HepG2 (cell line): ENCODE measurements around the gene ANKRD27. TPM values are rescaled to one million over a fixed set of nuclear protein-coding genes. Genes with fewer than 3 reads are reported as not detected.
A peak's percentile ranks its signal among the peaks of the same experiment; 100 is the strongest.

Experiments used
- ATAC-seq: fragments of 200-7000 bp; cut with Tn5 transposase; 3 replicates; pipeline ENCODE4 v1.9.1; 2020; ENCODE audit warnings: mild to moderate bottlenecking, moderate library complexity
- BruUV-seq: library from RNA; stranded (reverse); fragments of 400-500 nt; replicated peaks from 2 replicates; lab custom pipeline; 2021; lab: Mats Ljungman, UMichigan
- CTCF ChIA-PET: fragments of 300-600 bp; formaldehyde crosslinking; extraction: SDS; loops from one replicate; lab custom pipeline; 2021; ENCODE audit warnings: low total read pairs, inconsistent platforms, low intra/inter-chr PET ratio; lab: Yijun Ruan, JAX
- POLR2A ChIA-PET: fragments of 350-600 bp; sonication (Branson Sonifier 250); formaldehyde crosslinking; loops from one replicate; lab custom pipeline; 2020; ENCODE audit warnings: antibody characterized with exemption, inconsistent platforms; lab: Yijun Ruan, JAX
- DNase-seq: peaks from one replicate; pipeline ENCODE4 v3.0.0-alpha.2; 2015; ENCODE audit warnings: low spot score
- FAIRE-seq: peaks from 3 replicates; lab custom pipeline; 2011; peaks lifted over from hg19 to GRCh38; lab: Jason Lieb, UNC
- H2AFZ ChIP-seq: one replicate; pipeline ENCODE4 v1.6.1; 2011; ENCODE audit warnings: low read length, inconsistent platforms
- H3K27ac ChIP-seq: fragments of 300-600 bp; 3 replicates; pipeline ENCODE4 v1.8.0; 2011; ENCODE audit warnings: mixed run types, mild to moderate bottlenecking, mixed read lengths, low read length, inconsistent platforms; ENCODE audit not compliant: insufficient read depth; ENCODE audit errors: extremely low read length
- H3K27me3 ChIP-seq, 2 experiments: fragments of 200-600 bp in 1 of 2; 2 replicates in 1 of 2; 3 replicates in 1 of 2; pipeline versions ENCODE4 v1.6.0 to v1.8.0; 2011; ENCODE audit warnings: low read length in 2 of 2, mild to moderate bottlenecking in 2 of 2, moderate library complexity in 2 of 2, inconsistent platforms in 1 of 2; ENCODE audit not compliant: insufficient read depth in 2 of 2, control insufficient read depth in 1 of 2
- H3K36me3 ChIP-seq, 2 experiments: fragments of 200-600 bp in 1 of 2; replicated peaks in 1 of 2; 2 replicates in 1 of 2; 3 replicates in 1 of 2; pipeline versions ENCODE4 v1.5.1 to v1.8.0; 2011; ENCODE audit warnings: low read length in 2 of 2, inconsistent platforms in 1 of 2; ENCODE audit not compliant: insufficient read depth in 2 of 2, control insufficient read depth in 1 of 2
- H3K4me1 ChIP-seq: 2 replicates; pipeline ENCODE4 v1.5.1; 2012; ENCODE audit warnings: low read length, inconsistent platforms; ENCODE audit not compliant: insufficient read depth
- H3K4me2 ChIP-seq: 2 replicates; pipeline ENCODE4 v1.6.0; 2011; ENCODE audit warnings: low read depth, low read length, inconsistent platforms
- H3K4me3 ChIP-seq, 3 experiments: fragments of 200-600 bp in 1 of 3; sonication (generic), shearing (Covaris generic) in 1 of 3; replicated peaks in 1 of 3; 2 replicates each; pipeline ENCODE4 v1.5.1; 2011 to 2016; ENCODE audit warnings: low read length in 3 of 3, inconsistent platforms in 2 of 3, low read depth in 2 of 3, mild to moderate bottlenecking in 2 of 3, control low read depth in 1 of 3, mixed read lengths in 1 of 3; ENCODE audit not compliant: insufficient read depth in 1 of 3
- H3K79me2 ChIP-seq: one replicate; pipeline ENCODE4 v1.6.1; 2011; ENCODE audit warnings: low read length, inconsistent platforms; ENCODE audit not compliant: insufficient read depth
- H3K9ac ChIP-seq: 2 replicates; pipeline ENCODE4 v1.6.0; 2011; ENCODE audit warnings: mild to moderate bottlenecking, low read depth, low read length, inconsistent platforms; ENCODE audit not compliant: insufficient read depth
- H3K9me3 ChIP-seq: 2 replicates; pipeline ENCODE4 v1.5.1; 2012; ENCODE audit warnings: mild to moderate bottlenecking, low read length
- H4K20me1 ChIP-seq: 2 replicates; pipeline ENCODE4 v1.6.0; 2011; ENCODE audit warnings: inconsistent platforms, mild to moderate bottlenecking, low read length, moderate library complexity; ENCODE audit not compliant: insufficient read depth
- DR1 ChIP-seq: sonication (generic); formaldehyde crosslinking; IDR thresholded peaks from 2 replicates; pipeline ENCODE4 v1.8.0; 2021; ENCODE audit warnings: mild to moderate bottlenecking, missing genetic modification reagents, inconsistent platforms
- FOXK2 ChIP-seq: fragments of 450-650 bp; IDR thresholded peaks from 2 replicates; pipeline ENCODE4 v1.6.1; 2016
- GTF2F1 ChIP-seq: fragments of 150-350 bp; IDR thresholded peaks from 2 replicates; pipeline ENCODE4 v1.6.1; 2014; ENCODE audit warnings: low read length
- HMG20B ChIP-seq: conservative IDR thresholded peaks from 2 replicates; pipeline ENCODE4 v1.6.1; 2016; ENCODE audit warnings: missing genetic modification reagents, missing compliant biosample characterization
- RFX1 ChIP-seq: fragments of 450-650 bp; IDR thresholded peaks from 2 replicates; pipeline ENCODE4 v1.6.1; 2017
- TAF15 ChIP-seq: fragments of 200-400 bp; formaldehyde crosslinking; IDR thresholded peaks from one replicate; pipeline ENCODE4 v1.6.1; 2018; ENCODE audit warnings: mild to moderate bottlenecking, low read depth, low read length; ENCODE audit not compliant: poor library complexity, severe bottlenecking
- ZBTB38 ChIP-seq: sonication (generic); formaldehyde crosslinking; IDR thresholded peaks from 2 replicates; pipeline ENCODE4 v1.5.1; 2020; ENCODE audit warnings: mild to moderate bottlenecking, missing genetic modification reagents
- ZNF230 ChIP-seq: sonication (generic); formaldehyde crosslinking; IDR thresholded peaks from 2 replicates; pipeline ENCODE4 v1.4.0; 2020; ENCODE audit warnings: mild to moderate bottlenecking, missing genetic modification reagents
- ZNF234 ChIP-seq: sonication (generic); formaldehyde crosslinking; conservative IDR thresholded peaks from 2 replicates; pipeline ENCODE4 v1.5.1; 2020; ENCODE audit warnings: mild to moderate bottlenecking, missing genetic modification reagents
- ZNF33B ChIP-seq: sonication (generic); formaldehyde crosslinking; IDR thresholded peaks from 2 replicates; pipeline ENCODE4 v1.5.1; 2020; ENCODE audit warnings: mild to moderate bottlenecking, missing genetic modification reagents
- ZNF367 ChIP-seq: sonication (generic); formaldehyde crosslinking; IDR thresholded peaks from 2 replicates; pipeline ENCODE4 v1.4.0; 2020; ENCODE audit warnings: missing genetic modification reagents, borderline replicate concordance
- ZNF557 ChIP-seq: sonication (generic); formaldehyde crosslinking; IDR thresholded peaks from 2 replicates; pipeline ENCODE4 v1.4.0; 2020; ENCODE audit warnings: missing genetic modification reagents
- ZNF780A ChIP-seq: sonication (generic); formaldehyde crosslinking; IDR thresholded peaks from 2 replicates; pipeline ENCODE4 v1.8.0; 2022; ENCODE audit warnings: mild to moderate bottlenecking, missing genetic modification reagents, moderate library complexity
- WGBS: methylation state at CpG from one replicate; pipeline ENCODE4 v1.1.6; 2017; ENCODE audit warnings: low lambda C conversion rate; 5-methylcytosine and 5-hydroxymethylcytosine counted together
- in situ Hi-C: cut with HindIII; loops from 2 replicates; pipeline ENCODE4 v1.10.0; 2017; ENCODE audit warnings: low pct_unique_long_range_greater_than_20kb; ENCODE audit not compliant: extremely low pct_ligation_motif_present
- intact Hi-C: fragments of 100-400 bp; cut with micrococcal nuclease; formaldehyde crosslinking; loops from one replicate; pipeline ENCODE4 v1.10.0; 2022; ENCODE audit not compliant: unreplicated experiment
- polyA plus RNA-seq, 8 experiments: library from polyadenylated mRNA; depleted of rRNA in 3 of 8; stranded (reverse) in 7 of 8; unstranded in 1 of 8; fragments of >200 nt; fragmentation: Illumina TruSeq in 4 of 8; extraction: Trizol in 4 of 8; gene quantifications; 2 replicates each; pipeline versions ENCODE4 v1.2.1 to v1.2.3, GENCODE V29; 2011 to 2016; ENCODE audit warnings: low read depth in 4 of 8, missing spikeins in 1 of 8, mixed read lengths in 1 of 8; ENCODE audit not compliant: insufficient read depth in 1 of 8
- total RNA-seq, 5 experiments: library from RNA; depleted of rRNA; stranded (reverse); fragments of >200 nt; fragmentation: Illumina TruSeq; extraction: Trizol; gene quantifications; 2 replicates each; pipeline ENCODE4 v1.2.3, GENCODE V29; 2016; ENCODE audit warnings: low read depth in 1 of 5

ANKRD27 gene
- total and polyA plus RNA-seq, 2 of the 13 experiments (the other 11 are each of a cell fraction or from before 2014, with no cell fraction given): 22.2 to 23.7 TPM

DNA sequence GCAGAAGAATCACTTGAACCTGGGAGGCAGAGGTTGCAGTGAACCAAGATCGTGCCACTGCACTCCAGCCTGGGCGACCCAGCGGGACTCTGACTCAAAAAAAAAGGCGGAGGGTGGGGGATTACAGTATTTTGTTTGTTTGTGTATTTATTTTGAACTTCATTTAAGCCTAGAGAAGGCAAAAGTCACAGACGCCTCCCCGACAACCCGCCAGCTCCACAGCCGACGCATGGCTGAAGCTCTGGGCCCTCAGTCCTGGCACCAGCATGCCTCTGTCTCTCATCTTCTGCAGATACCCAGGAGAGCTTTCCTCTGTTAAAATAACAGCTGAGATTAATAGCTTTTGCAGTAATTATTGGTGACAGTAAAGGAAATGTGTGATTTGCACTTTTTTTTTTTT lies 111.2 kb downstream of the ANKRD27 start:
- in situ Hi-C loops (loop anchor here (10.0 kb wide), 2 partner anchors 269 to 1889 kb away; no protein-coding TSS in a partner anchor), intact Hi-C loops (no loop called here)
- no peak for ATAC-seq
- H3K4me2 ChIP-seq: no peak overlapping the region
- DNase-seq: no peak
- no TSS peak for BruUV-seq
- H4K20me1 ChIP-seq: no peaks in the 10 kb centered on the region
- no peaks in the 10 kb centered on the region for H3K4me1 ChIP-seq
- ChIA-PET CTCF (no interaction called here), POLR2A (no interaction called here)
- H3K4me3 ChIP-seq: no peak overlapping the region
- no peak overlapping the region for H3K27ac ChIP-seq
- TF ChIP-seq DR1 (CRISPR knock-in tag) (no peak), FOXK2 (no peak), ZNF230 (CRISPR knock-in tag) (no peak), RFX1 (no peak), ZNF367 (CRISPR knock-in tag) (no peak), ZBTB38 (no peak), ZNF780A (no peak), ZNF557 (no peak), ZNF33B (no peak), HMG20B (CRISPR knock-in tag) (no peak), GTF2F1 (no peak)
- no peaks in the 10 kb centered on the region for H3K27me3 ChIP-seq
- H2AFZ ChIP-seq: no peak overlapping the region
- no peak overlapping the region for H3K9ac ChIP-seq
- no peaks in the 10 kb centered on the region for H3K36me3 ChIP-seq
- no peaks in the 10 kb centered on the region for H3K9me3 ChIP-seq
- no peak for FAIRE-seq
- WGBS: 68% methylated on average over 9 of the region's 9 CpGs
- no peaks in the 10 kb centered on the region for H3K79me2 ChIP-seq

DNA sequence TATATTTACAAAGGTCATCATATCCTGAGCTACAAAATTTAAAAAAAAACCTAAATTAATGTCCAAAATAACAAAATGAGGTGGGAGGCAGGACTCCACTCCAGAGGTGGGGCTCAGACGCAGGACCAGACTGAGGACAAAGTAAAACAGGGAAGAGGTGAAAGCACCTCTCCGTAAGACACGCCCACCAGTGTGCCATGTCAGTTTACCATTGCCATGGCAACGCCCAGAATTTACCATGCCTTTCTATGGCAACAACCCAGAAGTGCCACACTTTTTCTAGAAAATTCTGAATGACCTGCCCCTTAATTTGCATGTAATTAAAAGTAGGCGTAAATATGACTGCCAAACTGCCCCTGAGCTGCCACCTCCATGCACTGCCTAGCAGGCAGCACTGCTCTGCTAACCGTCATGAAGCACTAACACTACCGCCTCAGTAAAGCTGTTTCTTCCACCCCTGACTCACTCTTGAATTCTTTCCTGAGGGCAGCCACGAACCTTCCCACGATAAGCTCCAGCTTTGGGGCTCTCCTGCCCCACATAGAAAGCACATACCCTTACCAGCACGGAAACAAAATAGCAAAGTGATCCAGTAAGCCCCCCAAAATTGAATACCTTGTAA lies 116.3 kb downstream of the ANKRD27 start:
- in situ Hi-C loops: no loop called here
- no peak for FAIRE-seq
- CTCF ChIA-PET: no interaction called here

More for the DNA sequence above, 116.3 kb downstream of the ANKRD27 start:
- Histone ChIP-seq H3K27me3 (no peaks in the 10 kb centered on the region), H4K20me1 (no peaks in the 10 kb centered on the region), H3K9ac (no peak overlapping the region), H3K4me3 (no peak overlapping the region), H2AFZ (no peak overlapping the region), H3K9me3 (no peaks in the 10 kb centered on the region), H3K79me2 (no peaks in the 10 kb centered on the region), H3K4me2 (no peak overlapping the region), H3K36me3 (no peaks in the 10 kb centered on the region), H3K4me1 (no peaks in the 10 kb centered on the region), H3K27ac (no peak overlapping the region)
- ATAC-seq: no peak
- intact Hi-C loops: no loop called here
- no peak for TF ChIP-seq ZNF234
- no peak for TF ChIP-seq TAF15
- peak; percentile 22; the same call in 1 of the 2 replicates for TF ChIP-seq RFX1
- WGBS: 26% methylated on average over 10 of the region's 10 CpGs
- POLR2A ChIA-PET: no interaction called here
- DNase-seq: no peak
- no TSS peak for BruUV-seq
